ENCODE data around the gene ALAS1. TPM values are rescaled to one million over a fixed set of nuclear protein-coding genes. Genes with fewer than 3 reads are reported as not detected.

The ALAS1 gene
- total RNA-seq, 1 experiment from 2014 or later: 71.2 TPM

DNA sequence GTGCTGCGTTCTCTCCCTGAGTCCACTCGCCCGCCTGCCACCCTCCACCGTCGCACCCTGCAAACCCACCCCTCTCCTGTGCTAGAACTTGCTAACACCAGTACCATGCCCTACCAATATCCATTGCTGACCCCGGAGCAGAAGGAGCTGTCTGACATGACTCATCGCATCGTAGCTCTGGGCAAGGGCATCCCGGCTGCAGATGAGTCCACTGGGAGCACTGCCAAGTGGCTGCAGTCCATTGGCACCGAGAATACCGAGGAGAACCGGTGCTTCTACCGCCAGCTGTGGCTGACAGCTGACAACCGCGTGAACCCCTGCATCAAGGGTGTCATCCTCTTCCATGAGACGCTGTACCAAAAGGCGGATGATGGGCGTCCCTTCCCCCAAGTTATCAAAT is 4.9 kb upstream of the ALAS1 start:
- Histone ChIP-seq H3K4me3 (no peak overlapping the region), H3K4me1 (replicated peaks; ENCODE audit: insufficient read depth) (peaks cover 20% of the 10 kb centered on the region), H3K9me2 (ENCODE audit: insufficient read depth) (no peaks in the 10 kb centered on the region), H3K36me3 (ENCODE audit: low read depth) (no peaks in the 10 kb centered on the region), H3K27me3 (ENCODE audit: insufficient read depth, low read depth) (no peaks in the 10 kb centered on the region), H3K4me2 (no peak overlapping the region), H3F3A (ENCODE audit: insufficient read depth, low read depth) (peaks cover 11% of the 10 kb centered on the region), H2AFZ (no peak overlapping the region), H3K9me3 (ENCODE audit: insufficient read depth, low read depth) (no peaks in the 10 kb centered on the region), H4K20me1 (ENCODE audit: insufficient read depth) (no peaks in the 10 kb centered on the region), H3K79me2 (ENCODE audit: low read depth) (peaks cover under 1% of the 10 kb centered on the region; the same call in 1 of the 2 replicates), H3K27ac (no peak overlapping the region)
- no TSS peak for BruUV-seq (replicated peaks)
- intact Hi-C loops (cut with micrococcal nuclease; ENCODE audit: unreplicated experiment): no loop called here
- TF ChIP-seq, protein P1, sequence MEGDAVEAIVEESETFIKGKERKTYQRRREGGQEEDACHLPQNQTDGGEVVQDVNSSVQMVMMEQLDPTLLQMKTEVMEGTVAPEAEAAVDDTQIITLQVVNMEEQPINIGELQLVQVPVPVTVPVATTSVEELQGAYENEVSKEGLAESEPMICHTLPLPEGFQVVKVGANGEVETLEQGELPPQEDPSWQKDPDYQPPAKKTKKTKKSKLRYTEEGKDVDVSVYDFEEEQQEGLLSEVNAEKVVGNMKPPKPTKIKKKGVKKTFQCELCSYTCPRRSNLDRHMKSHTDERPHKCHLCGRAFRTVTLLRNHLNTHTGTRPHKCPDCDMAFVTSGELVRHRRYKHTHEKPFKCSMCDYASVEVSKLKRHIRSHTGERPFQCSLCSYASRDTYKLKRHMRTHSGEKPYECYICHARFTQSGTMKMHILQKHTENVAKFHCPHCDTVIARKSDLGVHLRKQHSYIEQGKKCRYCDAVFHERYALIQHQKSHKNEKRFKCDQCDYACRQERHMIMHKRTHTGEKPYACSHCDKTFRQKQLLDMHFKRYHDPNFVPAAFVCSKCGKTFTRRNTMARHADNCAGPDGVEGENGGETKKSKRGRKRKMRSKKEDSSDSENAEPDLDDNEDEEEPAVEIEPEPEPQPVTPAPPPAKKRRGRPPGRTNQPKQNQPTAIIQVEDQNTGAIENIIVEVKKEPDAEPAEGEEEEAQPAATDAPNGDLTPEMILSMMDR (conservative IDR thresholded peaks at IDR 0.05): no peak
- POLR2A ChIA-PET (ENCODE audit: unreplicated experiment): no interaction called here
- no peak for DNase-seq
- CTCF ChIA-PET: no interaction called here

DNA sequence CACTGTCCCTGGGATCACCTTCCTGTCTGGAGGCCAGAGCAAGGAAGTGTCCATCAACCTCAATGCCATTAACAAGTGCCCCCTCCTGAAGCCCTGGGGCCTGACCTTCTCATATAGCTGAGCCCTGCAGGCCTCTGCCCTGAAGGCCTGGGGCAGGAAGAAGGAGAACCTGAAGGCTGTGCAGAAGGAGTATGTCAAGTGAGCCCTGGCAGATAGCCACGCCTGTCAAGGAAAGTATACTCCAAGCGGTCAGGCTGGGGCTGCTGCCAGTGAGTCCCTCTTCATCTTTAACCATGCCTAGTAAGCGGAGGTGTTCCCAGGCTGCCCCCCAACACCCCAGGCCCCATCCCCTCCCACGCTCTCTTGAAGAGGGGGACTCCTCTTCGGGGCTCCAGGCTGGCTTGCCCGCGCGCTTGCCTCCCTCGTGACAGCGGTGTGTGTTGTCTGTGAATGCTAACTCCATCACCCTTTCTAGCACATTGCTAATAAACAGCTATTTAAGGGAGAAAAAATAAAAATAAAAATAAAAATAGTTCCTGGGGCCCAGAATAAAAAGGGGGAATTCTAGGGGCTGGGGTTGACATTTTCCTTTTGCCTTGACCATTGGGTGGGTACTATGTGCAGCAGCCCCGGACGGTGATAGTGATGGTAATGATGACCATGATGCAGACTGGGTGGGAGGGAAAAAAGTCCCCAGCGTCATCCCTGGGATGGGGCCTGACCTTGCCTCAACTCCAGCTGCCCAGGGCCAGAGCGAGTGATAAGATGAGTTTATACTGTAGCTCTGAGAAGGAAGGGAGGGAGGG is 3.3 kb upstream of the ALAS1 start:
- Histone ChIP-seq H2AFZ (no peak overlapping the region), H4K20me1 (ENCODE audit: insufficient read depth) (no peaks in the 10 kb centered on the region), H3K4me3 (no peak overlapping the region), H3K4me1 (replicated peaks; ENCODE audit: insufficient read depth) (peaks cover 25% of the 10 kb centered on the region), H3K9me3 (ENCODE audit: insufficient read depth, low read depth) (no peaks in the 10 kb centered on the region), H3K4me2 (no peak overlapping the region), H3K79me2 (ENCODE audit: low read depth) (peaks cover 17% of the 10 kb centered on the region), H3F3A (ENCODE audit: insufficient read depth, low read depth) (peaks cover 11% of the 10 kb centered on the region), H3K9me2 (ENCODE audit: insufficient read depth) (no peaks in the 10 kb centered on the region), H3K36me3 (ENCODE audit: low read depth) (0 out of 2 replicates have a peak, but pooled peaks cover 4% of the 10 kb centered on the region), H3K27me3 (ENCODE audit: insufficient read depth, low read depth) (no peaks in the 10 kb centered on the region), H3K27ac (no peak overlapping the region)
- DNase-seq: no peak
- TF ChIP-seq, protein P1 (conservative IDR thresholded peaks at IDR 0.05): no peak
- no peak for TF ChIP-seq EZH2 (IDR thresholded peaks at IDR 0.05; ENCODE audit: low read depth)
- intact Hi-C loops (cut with micrococcal nuclease; ENCODE audit: unreplicated experiment): no loop called here
- no TSS peak for BruUV-seq (replicated peaks)
- ChIA-PET CTCF (interaction anchor here (0.6 kb wide), 1 partner anchor 23 kb away, joined by 3 read pairs; no protein-coding TSS in a partner anchor), POLR2A (ENCODE audit: unreplicated experiment) (no interaction called here)

DNA sequence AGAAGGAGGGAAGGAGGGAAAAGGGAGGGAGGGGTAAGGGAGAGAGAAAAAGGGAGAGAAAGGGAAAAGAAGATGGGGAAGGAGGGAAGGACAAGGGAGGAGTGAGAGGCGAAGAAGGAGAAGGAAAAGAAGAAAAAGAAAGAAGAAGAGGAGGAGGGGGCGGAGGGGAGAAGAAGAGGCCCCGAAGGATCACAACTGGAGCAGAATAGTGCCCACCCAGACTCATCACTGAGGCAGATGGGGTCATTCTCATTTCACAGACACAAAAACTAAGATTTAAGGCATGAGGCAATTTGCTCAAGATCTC is 2.7 kb upstream of the ALAS1 start:
- no peak overlapping the region for H2AFZ ChIP-seq
- intact Hi-C loops (cut with micrococcal nuclease; ENCODE audit: unreplicated experiment): no loop called here
- H3K36me3 ChIP-seq (ENCODE audit: low read depth): 0 out of 2 replicates have a peak, but pooled peaks cover 10% of the 10 kb centered on the region
- CTCF ChIA-PET: interaction anchor here (0.6 kb wide), 1 partner anchor 22 kb away, joined by 3 read pairs; no protein-coding TSS in a partner anchor
- H3K9me2 ChIP-seq (ENCODE audit: insufficient read depth): no peaks in the 10 kb centered on the region
- H4K20me1 ChIP-seq (ENCODE audit: insufficient read depth): no peaks in the 10 kb centered on the region
- H3K9me3 ChIP-seq (ENCODE audit: insufficient read depth, low read depth): no peaks in the 10 kb centered on the region
- peaks cover 22% of the 10 kb centered on the region for H3K79me2 ChIP-seq (ENCODE audit: low read depth)
- no peak for DNase-seq
- H3F3A ChIP-seq (ENCODE audit: insufficient read depth, low read depth): peaks cover 11% of the 10 kb centered on the region
- POLR2A ChIA-PET (ENCODE audit: unreplicated experiment): no interaction called here
- H3K27me3 ChIP-seq (ENCODE audit: insufficient read depth, low read depth): no peaks in the 10 kb centered on the region
- no peak overlapping the region for H3K4me2 ChIP-seq
- H3K4me3 ChIP-seq: no peak overlapping the region
- H3K4me1 ChIP-seq (replicated peaks; ENCODE audit: insufficient read depth): peaks cover 25% of the 10 kb centered on the region
- no peak for TF ChIP-seq EZH2 (IDR thresholded peaks at IDR 0.05; ENCODE audit: low read depth)
- TF ChIP-seq, protein P1 (conservative IDR thresholded peaks at IDR 0.05): no peak
- H3K27ac ChIP-seq: no peak overlapping the region
- BruUV-seq (replicated peaks): no TSS peak

All from PC-9 (cell line).